HepG2 (cell line): Measurements from ENCODE around the gene IVL. TPM values are rescaled to one million over a fixed set of nuclear protein-coding genes. Genes with fewer than 3 reads are reported as not detected.

ENCODE experiments used
- ATAC-seq: fragments of 200-7000 bp; cut with Tn5 transposase; 3 replicates; pipeline ENCODE4 v1.9.1; 2020; ENCODE audit warnings: mild to moderate bottlenecking, moderate library complexity
- BruUV-seq: library from RNA; stranded (reverse); fragments of 400-500 nt; replicated peaks from 2 replicates; lab custom pipeline; 2021; lab: Mats Ljungman, UMichigan
- CTCF ChIA-PET: fragments of 300-600 bp; formaldehyde crosslinking; extraction: SDS; loops from one replicate; lab custom pipeline; 2021; ENCODE audit warnings: low total read pairs, inconsistent platforms, low intra/inter-chr PET ratio; lab: Yijun Ruan, JAX
- POLR2A ChIA-PET: fragments of 350-600 bp; sonication (Branson Sonifier 250); formaldehyde crosslinking; loops from one replicate; lab custom pipeline; 2020; ENCODE audit warnings: antibody characterized with exemption, inconsistent platforms; lab: Yijun Ruan, JAX
- DNase-seq: peaks from one replicate; pipeline ENCODE4 v3.0.0-alpha.2; 2015; ENCODE audit warnings: low spot score
- FAIRE-seq: peaks from 3 replicates; lab custom pipeline; 2011; peaks lifted over from hg19 to GRCh38; lab: Jason Lieb, UNC
- H2AFZ ChIP-seq: one replicate; pipeline ENCODE4 v1.6.1; 2011; ENCODE audit warnings: low read length, inconsistent platforms
- H3K27ac ChIP-seq: fragments of 300-600 bp; 3 replicates; pipeline ENCODE4 v1.8.0; 2011; ENCODE audit warnings: mixed run types, mild to moderate bottlenecking, mixed read lengths, low read length, inconsistent platforms; ENCODE audit not compliant: insufficient read depth; ENCODE audit errors: extremely low read length
- H3K27me3 ChIP-seq, 2 experiments: fragments of 200-600 bp in 1 of 2; 2 replicates in 1 of 2; 3 replicates in 1 of 2; pipeline versions ENCODE4 v1.6.0 to v1.8.0; 2011; ENCODE audit warnings: low read length in 2 of 2, mild to moderate bottlenecking in 2 of 2, moderate library complexity in 2 of 2, inconsistent platforms in 1 of 2; ENCODE audit not compliant: insufficient read depth in 2 of 2, control insufficient read depth in 1 of 2
- H3K36me3 ChIP-seq, 2 experiments: fragments of 200-600 bp in 1 of 2; replicated peaks in 1 of 2; 2 replicates in 1 of 2; 3 replicates in 1 of 2; pipeline versions ENCODE4 v1.5.1 to v1.8.0; 2011; ENCODE audit warnings: low read length in 2 of 2, inconsistent platforms in 1 of 2; ENCODE audit not compliant: insufficient read depth in 2 of 2, control insufficient read depth in 1 of 2
- H3K4me1 ChIP-seq: 2 replicates; pipeline ENCODE4 v1.5.1; 2012; ENCODE audit warnings: low read length, inconsistent platforms; ENCODE audit not compliant: insufficient read depth
- H3K4me2 ChIP-seq: 2 replicates; pipeline ENCODE4 v1.6.0; 2011; ENCODE audit warnings: low read depth, low read length, inconsistent platforms
- H3K4me3 ChIP-seq, 3 experiments: fragments of 200-600 bp in 1 of 3; sonication (generic), shearing (Covaris generic) in 1 of 3; replicated peaks in 1 of 3; 2 replicates each; pipeline ENCODE4 v1.5.1; 2011 to 2016; ENCODE audit warnings: low read length in 3 of 3, inconsistent platforms in 2 of 3, low read depth in 2 of 3, mild to moderate bottlenecking in 2 of 3, control low read depth in 1 of 3, mixed read lengths in 1 of 3; ENCODE audit not compliant: insufficient read depth in 1 of 3
- H3K79me2 ChIP-seq: one replicate; pipeline ENCODE4 v1.6.1; 2011; ENCODE audit warnings: low read length, inconsistent platforms; ENCODE audit not compliant: insufficient read depth
- H3K9ac ChIP-seq: 2 replicates; pipeline ENCODE4 v1.6.0; 2011; ENCODE audit warnings: mild to moderate bottlenecking, low read depth, low read length, inconsistent platforms; ENCODE audit not compliant: insufficient read depth
- H3K9me3 ChIP-seq: 2 replicates; pipeline ENCODE4 v1.5.1; 2012; ENCODE audit warnings: mild to moderate bottlenecking, low read length
- H4K20me1 ChIP-seq: 2 replicates; pipeline ENCODE4 v1.6.0; 2011; ENCODE audit warnings: inconsistent platforms, mild to moderate bottlenecking, low read length, moderate library complexity; ENCODE audit not compliant: insufficient read depth
- STAG1 ChIP-seq: sonication (generic); formaldehyde crosslinking; IDR thresholded peaks from 2 replicates; pipeline ENCODE4 v1.4.0; 2020; ENCODE audit warnings: missing genetic modification reagents
- ZNF766 ChIP-seq: sonication (generic); formaldehyde crosslinking; IDR thresholded peaks from 2 replicates; pipeline ENCODE4 v1.5.0; 2020; ENCODE audit warnings: missing genetic modification reagents, borderline replicate concordance
- WGBS: methylation state at CpG from one replicate; pipeline ENCODE4 v1.1.6; 2017; ENCODE audit warnings: low lambda C conversion rate; 5-methylcytosine and 5-hydroxymethylcytosine counted together
- in situ Hi-C: cut with HindIII; loops from 2 replicates; pipeline ENCODE4 v1.10.0; 2017; ENCODE audit warnings: low pct_unique_long_range_greater_than_20kb; ENCODE audit not compliant: extremely low pct_ligation_motif_present
- intact Hi-C: fragments of 100-400 bp; cut with micrococcal nuclease; formaldehyde crosslinking; loops from one replicate; pipeline ENCODE4 v1.10.0; 2022; ENCODE audit not compliant: unreplicated experiment
- polyA plus RNA-seq, 8 experiments: library from polyadenylated mRNA; depleted of rRNA in 3 of 8; stranded (reverse) in 7 of 8; unstranded in 1 of 8; fragments of >200 nt; fragmentation: Illumina TruSeq in 4 of 8; extraction: Trizol in 4 of 8; gene quantifications; 2 replicates each; pipeline versions ENCODE4 v1.2.1 to v1.2.3, GENCODE V29; 2011 to 2016; ENCODE audit warnings: low read depth in 4 of 8, missing spikeins in 1 of 8, mixed read lengths in 1 of 8; ENCODE audit not compliant: insufficient read depth in 1 of 8
- total RNA-seq, 5 experiments: library from RNA; depleted of rRNA; stranded (reverse); fragments of >200 nt; fragmentation: Illumina TruSeq; extraction: Trizol; gene quantifications; 2 replicates each; pipeline ENCODE4 v1.2.3, GENCODE V29; 2016; ENCODE audit warnings: low read depth in 1 of 5
- TF ChIP-seq, protein P1 (sequence below): sonication (generic); formaldehyde crosslinking; IDR thresholded peaks from 2 replicates; pipeline ENCODE4 v1.5.0; 2020; ENCODE audit warnings: mild to moderate bottlenecking, missing genetic modification reagents, moderate library complexity

Gene IVL
- total and polyA plus RNA-seq, 2 of the 13 experiments (the other 11 are each of a cell fraction or from before 2014, with no cell fraction given) = not detected

DNA sequence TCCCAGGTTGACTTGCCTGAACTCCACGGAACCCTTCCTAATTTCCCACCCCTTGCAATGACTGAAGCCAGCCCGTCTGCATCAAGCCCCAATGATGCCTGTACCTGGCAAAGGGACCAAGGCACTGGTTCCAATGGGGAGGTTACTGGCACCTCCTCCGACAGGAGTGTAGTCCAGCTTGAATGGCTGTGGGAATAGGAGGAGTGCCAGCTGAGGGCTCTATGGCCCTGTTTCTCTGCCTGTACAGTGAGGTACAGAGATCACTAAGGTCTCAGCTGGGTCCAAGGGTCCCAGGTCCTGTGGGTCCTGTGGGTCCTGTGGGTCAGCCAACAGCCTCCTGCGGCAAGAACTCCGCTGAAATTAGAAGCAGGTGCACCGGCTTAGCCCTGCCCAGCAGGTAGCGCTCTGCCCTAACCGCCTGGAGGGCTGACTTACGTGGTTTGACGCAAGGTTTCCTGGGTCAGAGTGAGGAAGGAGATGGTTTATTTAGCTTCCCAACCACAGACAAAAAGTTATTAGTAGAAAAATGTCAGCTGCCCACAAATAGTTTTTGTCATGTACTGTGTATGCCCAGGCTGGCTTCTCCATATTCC, 52.2 kb downstream of the IVL start:
- no peaks in the 10 kb centered on the region for H3K9me3 ChIP-seq
- FAIRE-seq = no peak
- H3K36me3 ChIP-seq = no peaks in the 10 kb centered on the region
- intact Hi-C loops (no loop called here), in situ Hi-C loops (no loop called here)
- no peak for DNase-seq
- H3K9ac ChIP-seq = no peak overlapping the region
- CTCF ChIA-PET = no interaction called here
- TF ChIP-seq, protein P1, sequence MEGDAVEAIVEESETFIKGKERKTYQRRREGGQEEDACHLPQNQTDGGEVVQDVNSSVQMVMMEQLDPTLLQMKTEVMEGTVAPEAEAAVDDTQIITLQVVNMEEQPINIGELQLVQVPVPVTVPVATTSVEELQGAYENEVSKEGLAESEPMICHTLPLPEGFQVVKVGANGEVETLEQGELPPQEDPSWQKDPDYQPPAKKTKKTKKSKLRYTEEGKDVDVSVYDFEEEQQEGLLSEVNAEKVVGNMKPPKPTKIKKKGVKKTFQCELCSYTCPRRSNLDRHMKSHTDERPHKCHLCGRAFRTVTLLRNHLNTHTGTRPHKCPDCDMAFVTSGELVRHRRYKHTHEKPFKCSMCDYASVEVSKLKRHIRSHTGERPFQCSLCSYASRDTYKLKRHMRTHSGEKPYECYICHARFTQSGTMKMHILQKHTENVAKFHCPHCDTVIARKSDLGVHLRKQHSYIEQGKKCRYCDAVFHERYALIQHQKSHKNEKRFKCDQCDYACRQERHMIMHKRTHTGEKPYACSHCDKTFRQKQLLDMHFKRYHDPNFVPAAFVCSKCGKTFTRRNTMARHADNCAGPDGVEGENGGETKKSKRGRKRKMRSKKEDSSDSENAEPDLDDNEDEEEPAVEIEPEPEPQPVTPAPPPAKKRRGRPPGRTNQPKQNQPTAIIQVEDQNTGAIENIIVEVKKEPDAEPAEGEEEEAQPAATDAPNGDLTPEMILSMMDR (CRISPR knock-in tag) = peak; percentile 30; the same call in 1 of the 2 replicates
- TF ChIP-seq ZNF766 (CRISPR knock-in tag) (no peak), STAG1 (peak; percentile 14; the same call in 1 of the 2 replicates)
- H4K20me1 ChIP-seq = no peaks in the 10 kb centered on the region
- no peak overlapping the region for H3K27ac ChIP-seq
- H3K4me1 ChIP-seq = no peaks in the 10 kb centered on the region
- peak; percentile 40; the same call in 2 of the 3 replicates for ATAC-seq
- H3K4me3 ChIP-seq = no peak overlapping the region
- H2AFZ ChIP-seq = no peak overlapping the region
- POLR2A ChIA-PET = no interaction called here
- WGBS = 10% methylated on average over 6 of the region's 10 CpGs
- peaks cover 0 to 14% of the 10 kb centered on the region in 2 experiments; a peak in 1 of 5 replicates for H3K27me3 ChIP-seq
- BruUV-seq = no TSS peak
- no peaks in the 10 kb centered on the region for H3K79me2 ChIP-seq
- no peak overlapping the region for H3K4me2 ChIP-seq

Other genes starting within 250 kb of the IVL start
- not detected in 2 replicates for gene LCE2D, start 245.2 kb upstream of the IVL start, total RNA-seq (2016; rRNA removed; fragmentation: Illumina TruSeq; extraction: Trizol)
- gene LCE2D, start 245.2 kb upstream of the IVL start, polyA plus RNA-seq (2011; rRNA removed) = not detected in 2 replicates
- not detected in 2 replicates for gene LCE2C, start 233.3 kb upstream of the IVL start, total RNA-seq (2016; rRNA removed; fragmentation: Illumina TruSeq; extraction: Trizol)
- not detected in 2 replicates for gene LCE2C, start 233.3 kb upstream of the IVL start, polyA plus RNA-seq (2011; rRNA removed)
- not detected in 2 replicates for gene LCE2B, start 222.4 kb upstream of the IVL start, total RNA-seq (2016; rRNA removed; fragmentation: Illumina TruSeq; extraction: Trizol)
- gene LCE2B, start 222.4 kb upstream of the IVL start, polyA plus RNA-seq (2011; rRNA removed) = not detected in 2 replicates
- not detected in 2 replicates for gene LCE2A, start 210.2 kb upstream of the IVL start, total RNA-seq (2016; rRNA removed; fragmentation: Illumina TruSeq; extraction: Trizol)
- not detected in 2 replicates for gene LCE2A, start 210.2 kb upstream of the IVL start, polyA plus RNA-seq (2011; rRNA removed)
- not detected in 2 replicates for gene LCE4A, start 200.4 kb upstream of the IVL start, total RNA-seq (2016; rRNA removed; fragmentation: Illumina TruSeq; extraction: Trizol)
- gene LCE4A, start 200.4 kb upstream of the IVL start, polyA plus RNA-seq (2011; rRNA removed) = not detected in 2 replicates
- not detected in 2 replicates for gene KPRP, start 150.5 kb upstream of the IVL start, total RNA-seq (2016; rRNA removed; fragmentation: Illumina TruSeq; extraction: Trizol)
- not detected in 2 replicates for gene KPRP, start 150.5 kb upstream of the IVL start, polyA plus RNA-seq (2011; rRNA removed)
- gene LCE1F, start 133.4 kb upstream of the IVL start, total RNA-seq (2016; rRNA removed; fragmentation: Illumina TruSeq; extraction: Trizol) = not detected in 2 replicates
- not detected in 2 replicates for gene LCE1F, start 133.4 kb upstream of the IVL start, polyA plus RNA-seq (2011; rRNA removed)
- gene LCE1E, start 122.3 kb upstream of the IVL start, total RNA-seq (2016; rRNA removed; fragmentation: Illumina TruSeq; extraction: Trizol) = not detected in 2 replicates
- gene LCE1E, start 122.3 kb upstream of the IVL start, polyA plus RNA-seq (2011; rRNA removed) = 0.12 TPM in 2 replicates
- not detected in 2 replicates for gene LCE1D, start 111.8 kb upstream of the IVL start, total RNA-seq (2016; rRNA removed; fragmentation: Illumina TruSeq; extraction: Trizol)
- not detected in 2 replicates for gene LCE1D, start 111.8 kb upstream of the IVL start, polyA plus RNA-seq (2011; rRNA removed)
- not detected in 2 replicates for gene LCE1C, start 101.9 kb upstream of the IVL start, total RNA-seq (2016; rRNA removed; fragmentation: Illumina TruSeq; extraction: Trizol)
- gene LCE1C, start 101.9 kb upstream of the IVL start, polyA plus RNA-seq (2011; rRNA removed) = not detected in 2 replicates
- not detected in 2 replicates for gene LCE1B, start 96.6 kb upstream of the IVL start, total RNA-seq (2016; rRNA removed; fragmentation: Illumina TruSeq; extraction: Trizol)
- not detected in 2 replicates for gene LCE1B, start 96.6 kb upstream of the IVL start, polyA plus RNA-seq (2011; rRNA removed)
- gene LCE1A, start 81.1 kb upstream of the IVL start, total RNA-seq (2016; rRNA removed; fragmentation: Illumina TruSeq; extraction: Trizol) = not detected in 2 replicates
- not detected in 2 replicates for gene LCE1A, start 81.1 kb upstream of the IVL start, polyA plus RNA-seq (2011; rRNA removed)
- gene LCE6A, start 65.7 kb upstream of the IVL start, total RNA-seq (2016; rRNA removed; fragmentation: Illumina TruSeq; extraction: Trizol) = not detected in 2 replicates
- not detected in 2 replicates for gene LCE6A, start 65.7 kb upstream of the IVL start, polyA plus RNA-seq (2011; rRNA removed)
- gene LCE7A, start 48.5 kb upstream of the IVL start, total RNA-seq (2016; rRNA removed; fragmentation: Illumina TruSeq; extraction: Trizol) = not detected in 2 replicates
- gene LCE7A, start 48.5 kb upstream of the IVL start, polyA plus RNA-seq (2011; rRNA removed) = not detected in 2 replicates
- gene SMCP, start 30.2 kb upstream of the IVL start, total RNA-seq (2016; rRNA removed; fragmentation: Illumina TruSeq; extraction: Trizol) = not detected in 2 replicates
- gene SMCP, start 30.2 kb upstream of the IVL start, polyA plus RNA-seq (2011; rRNA removed) = not detected in 2 replicates
- not detected in 2 replicates for gene SPRR5, start 38.7 kb downstream of the IVL start, total RNA-seq (2016; rRNA removed; fragmentation: Illumina TruSeq; extraction: Trizol)
- gene SPRR5, start 38.7 kb downstream of the IVL start, polyA plus RNA-seq (2011; rRNA removed) = not detected in 2 replicates
- not detected in 2 replicates for gene SPRR4, start 62.1 kb downstream of the IVL start, total RNA-seq (2016; rRNA removed; fragmentation: Illumina TruSeq; extraction: Trizol)
- not detected in 2 replicates for gene SPRR4, start 62.1 kb downstream of the IVL start, polyA plus RNA-seq (2011; rRNA removed)
- gene SPRR1A, start 75.5 kb downstream of the IVL start, total RNA-seq (2016; rRNA removed; fragmentation: Illumina TruSeq; extraction: Trizol) = not detected in 2 replicates
- gene SPRR1A, start 75.5 kb downstream of the IVL start, polyA plus RNA-seq (2011; rRNA removed) = not detected in 2 replicates
- not detected in 2 replicates for gene SPRR3, start 93.2 kb downstream of the IVL start, total RNA-seq (2016; rRNA removed; fragmentation: Illumina TruSeq; extraction: Trizol)
- gene SPRR3, start 93.2 kb downstream of the IVL start, polyA plus RNA-seq (2011; rRNA removed) = not detected in 2 replicates
- gene SPRR1B, start 122.7 kb downstream of the IVL start, total RNA-seq (2016; rRNA removed; fragmentation: Illumina TruSeq; extraction: Trizol) = not detected in 2 replicates
- gene SPRR1B, start 122.7 kb downstream of the IVL start, polyA plus RNA-seq (2011; rRNA removed) = not detected in 2 replicates
- gene SPRR2D, start 132.6 kb downstream of the IVL start, total RNA-seq (2016; rRNA removed; fragmentation: Illumina TruSeq; extraction: Trizol) = not detected in 2 replicates
- not detected in 2 replicates for gene SPRR2D, start 132.6 kb downstream of the IVL start, polyA plus RNA-seq (2011; rRNA removed)
- gene SPRR2A, start 149.0 kb downstream of the IVL start, total RNA-seq (2016; rRNA removed; fragmentation: Illumina TruSeq; extraction: Trizol) = not detected in 2 replicates
- not detected in 2 replicates for gene SPRR2A, start 149.0 kb downstream of the IVL start, polyA plus RNA-seq (2011; rRNA removed)
- gene SPRR2B, start 163.1 kb downstream of the IVL start, total RNA-seq (2016; rRNA removed; fragmentation: Illumina TruSeq; extraction: Trizol) = not detected in 2 replicates
- gene SPRR2B, start 163.1 kb downstream of the IVL start, polyA plus RNA-seq (2011; rRNA removed) = not detected in 2 replicates
- not detected in 2 replicates for gene SPRR2E, start 186.0 kb downstream of the IVL start, total RNA-seq (2016; rRNA removed; fragmentation: Illumina TruSeq; extraction: Trizol)
- gene SPRR2E, start 186.0 kb downstream of the IVL start, polyA plus RNA-seq (2011; rRNA removed) = not detected in 2 replicates
- gene SPRR2F, start 205.0 kb downstream of the IVL start, total RNA-seq (2016; rRNA removed; fragmentation: Illumina TruSeq; extraction: Trizol) = not detected in 2 replicates
- not detected in 2 replicates for gene SPRR2F, start 205.0 kb downstream of the IVL start, polyA plus RNA-seq (2011; rRNA removed)
- gene SPRR2G, start 242.3 kb downstream of the IVL start, total RNA-seq (2016; rRNA removed; fragmentation: Illumina TruSeq; extraction: Trizol) = not detected in 2 replicates
- gene SPRR2G, start 242.3 kb downstream of the IVL start, polyA plus RNA-seq (2011; rRNA removed) = not detected in 2 replicates